Hypothalamus (tissue), 51 donors: ENCODE data around the gene CLCA2.
A peak's percentile ranks its signal among the peaks of the same experiment; 100 is the strongest.

Experiments used
- DNase-seq, 51 donors: peaks; one replicate each; lab custom pipeline; 2025; lab: John Stamatoyannopoulos, UW

Gene CLCA2

GRCh38 chr1:86429835-86430234, 5.9 kb downstream of the CLCA2 start:
- peak in 2 of 51 donors; percentile 5 to 14 for DNase-seq

- no peak for DNase-seq
Observed at GRCh38 chr1:86430376-86430775, 6.4 kb downstream of the CLCA2 start.

- DNase-seq = no peak
Observed at GRCh38 chr1:86434059-86434458, 10.1 kb downstream of the CLCA2 start.

- no peak for DNase-seq
Observed at GRCh38 chr1:86435327-86435726, 11.4 kb downstream of the CLCA2 start.

- no peak for DNase-seq
Observed at GRCh38 chr1:86436041-86436440, 12.1 kb downstream of the CLCA2 start.

- no peak for DNase-seq
Observed at GRCh38 chr1:86441581-86441980, 17.6 kb downstream of the CLCA2 start.

- no peak for DNase-seq
Observed at GRCh38 chr1:86441997-86442396, 18.0 kb downstream of the CLCA2 start.

- no peak for DNase-seq
Observed at GRCh38 chr1:86445919-86446318, 21.9 kb downstream of the CLCA2 start.

- DNase-seq = peak in 31 of 51 donors; percentile 1 to 82 (median 28)
Observed at GRCh38 chr1:86447198-86447790, 23.3 kb downstream of the CLCA2 start.

- no peak for DNase-seq
Observed at GRCh38 chr1:86448670-86449069, 24.7 kb downstream of the CLCA2 start.

GRCh38 chr1:86449103-86449502, 25.1 kb downstream of the CLCA2 start:
- DNase-seq = no peak

GRCh38 chr1:86450847-86451246, 26.9 kb downstream of the CLCA2 start:
- DNase-seq = no peak

GRCh38 chr1:86453664-86454063, 29.7 kb downstream of the CLCA2 start:
- no peak for DNase-seq

- DNase-seq = no peak
Observed at GRCh38 chr1:86455073-86455472, 31.1 kb downstream of the CLCA2 start.

GRCh38 chr1:86460998-86461397, 37.0 kb downstream of the CLCA2 start:
- DNase-seq = no peak

GRCh38 chr1:86461482-86461881, 37.5 kb downstream of the CLCA2 start:
- DNase-seq = no peak

GRCh38 chr1:86464819-86465218, 40.8 kb downstream of the CLCA2 start:
- no peak for DNase-seq

- no peak for DNase-seq
Observed at GRCh38 chr1:86466109-86466844, 42.3 kb downstream of the CLCA2 start.

GRCh38 chr1:86466986-86467385, 43.0 kb downstream of the CLCA2 start:
- no peak for DNase-seq

- no peak for DNase-seq
Observed at GRCh38 chr1:86468501-86468977, 44.6 kb downstream of the CLCA2 start, which contains the start of gene CLCA1. CLCA1 (plus strand) TSS chr1:86468927; CDS start chr1:86468972, 45 bp downstream.

- DNase-seq = peak in 4 of 51 donors; percentile 2 to 19 (median 4)
Observed at GRCh38 chr1:86470859-86471258, 46.9 kb downstream of the CLCA2 start.

GRCh38 chr1:86471291-86471690, 47.3 kb downstream of the CLCA2 start:
- DNase-seq = no peak
